Kidney glomerular epithelial cell (primary cell): ENCODE data around the gene ARHGAP8.
"Not testable (repeated sequence)": the region's sequence is repeated elsewhere in the genome, so short reads cannot be mapped to it uniquely, and the experiment has no call there.

ENCODE experiments used
- DNase-seq: peaks from one replicate; lab custom pipeline; 2025; lab: John Stamatoyannopoulos, UW

ARHGAP8 gene

DNA sequence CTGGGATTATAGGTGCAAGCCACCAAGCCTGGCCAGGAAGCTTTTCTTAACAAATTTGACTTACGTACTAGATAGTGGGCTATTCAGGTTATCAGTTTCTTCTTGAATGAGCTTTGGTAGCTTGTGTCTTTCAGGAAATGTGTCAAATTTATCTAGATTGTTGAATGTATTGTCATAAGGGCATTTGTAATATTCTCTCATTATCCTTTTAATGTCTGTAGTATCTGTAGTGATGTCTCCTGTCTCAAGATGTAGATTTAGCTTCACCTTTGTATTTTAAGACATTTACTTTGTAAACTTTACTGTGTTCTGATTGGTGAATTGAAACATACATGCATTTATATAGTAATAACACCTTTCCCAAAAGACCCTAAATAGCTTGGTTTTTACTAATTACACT lies 20.7 kb downstream of the ARHGAP8 start:
- no peak for DNase-seq

DNA sequence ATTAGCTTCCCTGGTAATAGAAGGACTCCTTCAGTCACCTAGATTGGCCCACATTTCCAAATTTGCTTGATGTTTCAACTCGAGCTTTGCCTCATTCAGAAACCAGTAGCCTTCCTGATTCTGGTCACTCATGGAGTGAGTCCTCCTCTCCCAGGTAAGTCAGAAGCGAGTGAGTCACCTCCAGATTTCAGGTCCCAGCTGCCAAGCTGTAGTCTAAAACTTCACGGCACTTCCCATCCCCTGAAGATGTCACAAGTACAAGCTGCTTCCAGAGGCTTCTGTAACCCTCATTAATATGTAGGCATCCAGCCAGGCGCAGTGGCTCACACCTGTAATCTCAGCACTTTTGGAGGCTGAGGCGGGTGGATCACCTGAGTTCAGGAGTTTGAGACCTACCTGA lies 23.5 kb downstream of the ARHGAP8 start:
- DNase-seq: no peak

DNA sequence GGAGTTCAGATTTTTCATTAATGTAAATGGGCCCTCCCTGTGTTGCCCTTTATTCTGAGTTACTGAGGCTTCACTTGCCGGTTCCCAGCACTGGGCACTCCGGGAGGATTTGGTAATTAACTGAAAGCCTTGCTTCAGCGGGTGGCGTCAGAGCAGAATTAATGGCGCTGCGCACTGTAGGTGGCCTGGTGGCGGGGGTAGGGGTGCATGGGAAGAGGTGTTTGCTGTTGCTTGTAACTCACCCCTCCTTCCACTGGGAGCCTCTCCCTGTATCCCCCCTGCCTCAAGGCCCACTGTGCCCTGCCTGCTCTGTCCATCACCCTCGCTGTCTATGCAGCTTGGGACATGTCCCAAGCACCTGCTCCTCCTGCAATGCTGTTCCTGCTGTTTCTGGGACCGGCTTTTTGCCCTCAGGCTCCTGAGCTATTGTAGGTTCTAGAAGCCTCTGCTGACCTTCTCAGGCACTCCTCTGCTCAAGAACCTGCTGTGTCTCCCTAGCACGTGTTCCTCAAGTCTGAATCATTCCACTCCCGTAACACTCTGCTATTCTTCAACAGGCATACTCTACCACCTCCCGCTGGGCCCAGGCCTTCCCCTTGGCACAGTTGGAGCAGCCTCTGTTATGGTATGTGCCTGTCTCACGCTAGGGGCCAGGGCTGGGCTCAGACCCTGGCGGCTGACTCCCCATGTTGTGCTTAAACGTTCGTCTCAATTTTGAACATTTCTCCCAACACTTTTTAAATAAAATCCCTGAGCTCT lies 24.4 kb downstream of the ARHGAP8 start:
- no peak for DNase-seq

DNA sequence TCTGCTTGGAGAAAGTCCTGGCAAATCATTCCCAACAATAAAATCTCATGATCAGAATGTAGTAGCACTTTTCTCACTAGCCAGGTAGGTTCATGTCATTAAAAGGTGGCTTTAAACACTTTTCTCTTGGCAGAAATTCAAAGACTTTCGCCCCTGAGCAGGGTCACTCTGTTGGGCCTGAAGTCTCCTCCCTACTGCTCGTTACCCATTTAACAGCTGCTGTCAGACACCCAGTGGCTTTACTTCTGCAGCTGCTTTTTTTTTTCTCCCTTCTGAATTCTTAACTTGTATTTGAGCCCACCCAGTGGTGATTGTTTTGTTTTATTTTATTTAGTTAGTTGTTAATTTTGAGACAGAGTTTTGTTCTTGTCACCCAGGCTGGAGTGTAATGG lies 25.0 kb downstream of the ARHGAP8 start:
- no peak for DNase-seq

DNA sequence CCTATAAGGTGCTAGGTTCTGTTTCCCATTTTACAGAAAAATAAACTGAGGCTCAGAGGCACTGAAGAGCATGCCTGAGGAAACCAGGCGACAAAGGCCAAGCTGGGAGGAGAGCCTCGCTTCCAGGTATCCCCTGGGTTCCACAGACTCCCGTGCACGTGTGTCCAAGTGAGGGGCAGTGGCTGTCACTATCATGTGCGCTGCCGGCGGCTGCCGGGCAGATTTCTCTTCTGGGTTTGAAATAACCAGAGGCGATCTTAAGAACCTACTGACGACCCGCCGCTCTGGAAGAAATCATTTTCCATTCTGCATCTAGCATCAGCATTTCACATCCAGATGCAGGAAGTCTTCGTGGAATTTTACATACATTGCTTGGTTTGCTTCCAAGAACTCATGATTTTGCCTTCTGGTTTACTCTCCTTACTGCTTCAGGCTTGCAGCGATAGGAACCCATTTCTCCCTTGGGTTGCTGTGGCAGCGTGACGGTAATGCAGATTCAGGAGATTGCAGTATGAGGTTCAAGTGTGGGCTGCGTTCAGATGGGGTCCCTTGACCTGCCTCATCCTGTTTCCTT lies 28.6 kb downstream of the ARHGAP8 start:
- no peak for DNase-seq

DNA sequence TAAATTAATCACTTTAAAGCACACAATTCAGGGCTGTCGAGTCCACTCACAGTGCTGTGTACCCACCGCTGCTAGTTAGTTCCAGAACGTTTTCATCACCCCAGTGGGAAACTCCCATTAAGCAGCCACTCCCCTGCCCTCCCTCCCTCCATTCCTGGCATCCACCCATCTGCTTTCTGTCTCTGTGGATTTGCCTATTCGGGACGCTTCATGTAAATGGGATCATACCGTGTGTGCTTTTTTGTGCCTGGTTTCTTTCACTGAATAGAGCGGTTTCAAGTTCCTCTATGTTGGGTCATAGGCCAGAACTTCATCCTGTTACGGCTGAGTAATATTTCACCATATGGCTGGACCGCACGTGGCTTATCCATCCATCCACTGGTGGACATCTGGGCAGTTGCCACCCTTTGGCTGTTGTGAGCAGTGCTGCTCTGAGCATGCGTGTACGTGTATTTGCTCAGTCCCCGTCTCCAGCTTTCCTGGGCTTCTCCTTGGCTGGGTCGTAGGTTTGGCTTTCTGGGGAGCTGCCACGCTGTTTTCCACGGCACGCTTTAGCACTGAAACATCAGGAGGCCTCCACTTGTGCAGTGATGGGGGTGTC lies 30.1 kb downstream of the ARHGAP8 start:
- no peak for DNase-seq

DNA sequence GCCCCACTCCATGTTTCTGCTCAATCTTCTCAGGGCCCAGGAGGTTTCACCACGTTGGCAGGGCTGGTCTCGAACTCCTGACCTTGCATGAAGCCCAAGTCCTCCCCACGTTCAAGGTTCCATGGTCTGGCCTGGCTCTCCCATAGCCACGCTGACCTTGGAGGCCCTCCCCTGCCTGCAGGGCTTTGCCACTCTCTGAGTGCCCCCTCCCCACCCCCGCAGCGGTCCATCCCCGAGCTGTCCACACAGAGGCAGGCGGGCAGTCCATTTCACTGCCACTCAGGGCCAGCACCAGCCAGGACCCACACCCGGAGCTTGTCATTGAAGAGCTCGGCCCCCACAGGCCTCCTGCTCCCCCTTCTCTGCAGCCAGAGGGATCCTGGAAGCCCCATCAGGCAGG lies 30.7 kb downstream of the ARHGAP8 start:
- DNase-seq: no peak

DNA sequence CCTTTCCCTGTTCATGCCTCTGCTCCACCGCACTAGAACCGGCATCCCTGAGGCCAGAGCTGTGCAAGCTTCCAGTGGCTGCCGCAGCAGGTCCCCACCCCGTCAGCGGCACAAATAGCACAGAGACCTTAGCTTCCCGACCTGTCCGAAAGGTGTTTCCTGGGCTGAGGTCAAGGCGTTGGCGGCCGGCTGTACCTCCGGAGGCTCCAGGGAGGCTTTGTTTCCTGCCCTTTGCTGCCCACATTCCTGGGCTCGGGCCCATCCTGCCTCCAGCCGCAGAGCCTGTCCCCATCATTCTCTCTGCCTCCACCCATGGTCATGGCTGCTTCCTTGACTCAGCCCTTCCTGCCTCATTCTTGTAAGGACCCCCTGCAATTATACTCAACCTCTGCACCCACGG lies 31.2 kb downstream of the ARHGAP8 start:
- DNase-seq: no peak

DNA sequence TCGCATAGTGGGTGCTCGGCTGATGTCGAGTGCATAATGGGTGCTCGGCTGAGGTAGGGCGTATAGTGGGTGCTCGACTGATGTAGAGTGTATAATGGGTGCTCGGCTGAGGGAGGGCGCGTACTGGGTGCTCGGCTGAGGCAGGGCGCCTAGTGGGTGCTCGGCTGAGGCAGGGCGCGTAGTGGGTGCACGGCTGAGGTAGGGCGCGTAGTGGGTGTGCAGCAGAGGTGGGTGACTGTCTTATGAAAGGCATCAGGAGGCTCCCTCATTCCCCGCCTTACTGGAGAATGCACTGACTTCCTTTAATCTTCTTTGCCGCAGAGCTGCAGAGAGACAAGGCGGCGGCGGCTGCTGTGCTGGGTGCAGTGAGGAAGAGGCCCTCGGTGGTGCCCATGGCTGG lies 33.8 kb downstream of the ARHGAP8 start:
- DNase-seq: no peak

DNA sequence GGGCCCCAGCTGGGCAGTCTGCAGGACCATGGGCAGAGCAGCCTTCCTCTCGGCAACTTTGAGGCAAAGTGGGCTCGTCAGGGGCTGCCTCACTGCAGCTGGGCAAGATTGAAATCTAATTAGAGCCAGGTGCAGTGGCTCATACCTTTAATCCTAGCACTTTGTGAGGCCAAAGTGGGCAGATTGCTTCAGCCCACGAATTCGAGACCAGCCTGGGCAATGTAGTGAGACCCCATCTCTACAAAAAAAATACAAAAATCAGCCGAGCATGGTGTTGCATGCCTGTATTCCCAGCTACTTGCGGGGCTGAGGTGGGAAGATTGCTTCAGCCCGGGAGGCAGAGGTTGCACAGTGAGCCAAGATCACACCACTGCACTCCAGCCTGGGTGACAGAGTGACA lies 34.2 kb downstream of the ARHGAP8 start:
- DNase-seq: no peak

DNA sequence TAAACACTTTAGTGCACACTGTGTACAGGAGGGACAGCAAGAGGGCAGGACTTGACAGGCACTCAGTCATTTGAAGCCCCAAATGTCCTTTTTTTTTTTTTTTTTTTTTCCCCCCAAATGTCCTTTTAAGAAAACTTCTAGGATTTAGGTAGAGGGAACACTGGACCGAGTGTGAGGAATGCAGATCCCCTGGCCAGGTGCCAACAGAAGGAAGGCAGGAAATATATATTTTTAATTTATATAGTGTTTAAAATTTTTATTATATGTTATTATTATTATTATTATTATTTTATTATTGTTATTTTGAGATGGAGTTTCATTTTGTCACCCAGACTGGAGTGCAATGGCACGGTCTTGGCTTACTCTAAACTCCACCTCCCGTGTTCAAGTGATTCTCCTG lies 35.5 kb downstream of the ARHGAP8 start:
- DNase-seq: no peak

DNA sequence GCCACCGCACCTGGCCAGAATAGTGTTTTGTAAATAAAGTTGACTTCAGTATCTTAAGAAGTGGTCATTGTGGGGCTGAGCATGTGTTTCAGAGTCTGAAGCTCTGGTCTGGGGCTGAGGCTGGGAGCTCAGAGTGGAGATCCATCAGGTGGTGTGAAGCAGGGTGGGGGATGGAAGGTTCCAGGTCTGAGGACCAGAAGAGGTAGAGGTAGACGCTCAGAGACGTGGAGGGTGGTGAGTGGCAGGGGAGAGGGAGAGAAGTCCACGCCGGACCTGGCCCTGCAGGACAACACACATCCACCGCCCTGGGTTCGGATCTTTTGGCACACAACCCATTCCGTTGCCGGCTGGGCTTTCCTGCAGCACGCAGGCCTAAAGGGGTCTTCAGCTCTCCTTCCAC lies 40.7 kb downstream of the ARHGAP8 start:
- DNase-seq: no peak

DNA sequence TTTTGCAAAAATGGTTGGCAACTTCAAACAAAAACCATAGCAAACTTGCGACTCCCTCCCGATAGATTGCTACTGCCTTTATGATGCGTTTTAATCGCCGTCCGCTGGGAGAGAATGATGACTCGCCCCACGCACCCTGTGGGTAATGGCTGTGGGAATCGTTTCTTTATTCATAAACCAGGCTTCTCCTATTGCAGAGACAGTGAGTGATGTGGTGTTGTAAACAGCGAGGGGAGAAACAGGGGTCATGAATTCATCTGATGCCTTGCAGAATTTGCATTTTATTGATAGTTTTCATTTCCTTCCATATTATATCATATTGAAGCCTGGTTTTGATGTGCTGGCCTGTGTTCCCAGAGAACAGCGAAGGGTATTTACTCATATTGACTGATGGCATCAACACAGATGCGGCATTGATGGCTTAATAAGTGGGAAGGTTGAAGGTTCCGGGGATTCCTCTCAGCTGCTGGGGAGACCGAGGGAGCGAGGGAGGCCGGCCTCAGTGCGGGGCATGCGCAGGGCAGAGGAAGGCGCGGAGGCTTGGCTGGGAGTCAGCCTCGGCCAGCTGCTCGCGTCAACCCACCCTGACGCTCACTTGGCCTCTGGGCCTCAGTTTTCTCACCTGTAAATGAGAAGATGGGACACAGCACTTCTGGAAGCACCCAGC lies 41.3 kb downstream of the ARHGAP8 start:
- no peak for DNase-seq

DNA sequence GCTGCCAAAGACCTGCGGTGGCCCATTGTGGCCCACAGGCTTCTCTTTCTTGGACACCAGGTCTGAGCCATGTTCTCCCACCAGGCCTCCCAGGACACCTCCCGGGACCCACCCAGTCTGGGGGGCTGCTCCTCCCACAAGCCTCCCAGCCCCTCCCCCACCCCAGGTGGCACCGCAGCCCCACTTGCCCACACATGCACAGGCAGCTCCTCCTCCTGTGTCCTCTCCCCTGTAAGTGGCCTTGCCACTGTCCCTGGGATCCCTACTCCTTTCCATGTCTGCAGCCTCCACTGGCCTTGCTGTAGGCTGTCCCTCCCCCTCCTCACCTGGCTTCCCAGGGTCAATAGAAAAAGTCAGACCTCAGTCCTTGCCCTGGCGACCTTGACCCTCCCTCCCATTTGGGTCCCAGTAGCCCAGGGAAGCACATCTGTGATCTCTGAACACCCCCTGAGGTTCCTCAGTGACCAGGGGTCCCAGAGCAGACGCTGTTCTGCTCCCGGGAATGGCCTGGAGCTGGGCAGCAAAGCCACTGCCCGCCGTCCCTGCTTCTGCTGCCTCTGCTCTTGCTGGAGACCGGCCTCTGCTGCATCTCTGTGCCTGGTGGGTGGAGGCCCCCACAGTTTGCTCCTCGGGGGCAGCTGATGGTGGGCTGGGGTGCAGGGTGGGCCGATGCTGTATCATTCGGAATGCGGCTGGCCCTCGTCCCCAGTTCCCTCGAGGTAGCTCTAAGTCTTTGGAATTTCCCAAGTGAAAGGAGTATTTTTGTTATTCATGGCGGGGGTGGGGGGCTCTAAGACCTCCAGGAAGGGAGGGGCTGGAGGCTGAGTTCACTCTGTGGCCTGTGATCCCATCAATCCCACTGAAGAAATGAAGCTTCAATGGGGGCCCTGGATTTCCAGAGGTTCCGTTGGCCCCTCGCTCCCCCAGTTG lies 43.6 kb downstream of the ARHGAP8 start:
- DNase-seq: no peak

DNA sequence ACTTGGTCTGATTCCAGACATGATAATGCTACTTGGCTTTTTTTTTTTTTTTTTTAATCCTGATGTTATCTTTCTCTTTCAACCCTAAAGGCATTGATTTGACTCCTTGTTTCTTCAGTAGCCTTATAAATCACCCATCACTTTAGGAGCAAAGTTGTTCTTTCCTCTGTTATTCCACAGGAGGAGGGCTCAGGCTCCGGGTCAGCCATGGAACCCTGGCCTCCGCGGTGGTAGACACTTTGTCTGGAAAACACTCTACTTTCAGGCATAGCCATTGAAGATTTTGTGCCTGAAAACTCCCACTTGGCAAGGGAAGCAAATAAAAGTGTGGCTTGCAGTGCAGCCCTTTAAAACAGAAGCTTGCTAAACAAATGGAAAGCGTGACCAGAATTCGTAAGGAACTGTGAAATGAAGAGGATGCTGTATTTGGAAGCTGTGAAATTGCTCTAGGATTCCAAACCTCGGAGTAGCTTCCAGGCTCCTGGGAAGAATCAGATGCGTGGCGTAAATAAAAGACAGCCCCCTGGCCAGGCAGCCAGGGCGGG lies 44.9 kb downstream of the ARHGAP8 start:
- no peak for DNase-seq

DNA sequence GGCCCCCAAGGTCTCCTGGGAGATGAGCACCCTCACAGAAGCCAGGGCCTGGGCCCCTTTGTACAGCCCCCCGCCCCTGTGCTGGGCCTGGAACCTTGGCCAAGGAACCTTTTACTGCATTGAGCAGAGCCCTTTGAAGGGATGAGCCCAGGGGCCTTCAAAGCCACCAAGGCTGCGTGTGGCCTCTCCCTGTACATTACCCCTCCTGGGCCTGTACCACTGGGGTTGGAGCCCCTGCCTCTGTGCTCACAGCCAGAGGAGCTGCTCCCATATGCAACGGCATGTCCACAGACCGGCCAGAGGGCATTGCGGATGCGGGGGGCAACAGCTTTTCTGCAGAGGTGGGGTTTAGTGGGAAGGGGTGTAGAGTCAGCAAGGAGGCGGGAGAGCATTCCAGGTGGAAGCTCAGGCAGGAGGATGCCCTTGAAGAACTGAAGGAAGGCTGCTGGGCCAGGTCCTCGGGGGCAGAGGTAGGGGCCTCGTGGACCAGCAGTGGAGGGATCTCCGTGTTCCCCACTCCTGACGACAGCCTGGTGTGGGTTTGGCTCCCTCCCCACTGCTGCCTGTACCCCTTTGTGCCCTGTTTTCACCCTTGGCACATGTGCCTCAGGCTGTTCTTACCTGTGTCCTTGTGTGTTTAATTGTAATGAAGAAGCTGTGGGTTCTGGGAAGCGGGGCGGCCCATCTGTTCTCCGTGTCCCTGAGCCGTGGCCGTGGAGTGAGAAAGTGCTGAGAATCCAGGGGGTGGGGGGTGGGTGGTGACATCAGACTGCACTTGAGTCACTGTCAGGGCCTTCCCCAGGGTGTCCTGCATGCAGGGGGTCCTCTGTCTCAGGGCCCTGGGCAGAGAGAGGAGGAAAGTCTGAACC lies 46.9 kb downstream of the ARHGAP8 start:
- DNase-seq: no peak

DNA sequence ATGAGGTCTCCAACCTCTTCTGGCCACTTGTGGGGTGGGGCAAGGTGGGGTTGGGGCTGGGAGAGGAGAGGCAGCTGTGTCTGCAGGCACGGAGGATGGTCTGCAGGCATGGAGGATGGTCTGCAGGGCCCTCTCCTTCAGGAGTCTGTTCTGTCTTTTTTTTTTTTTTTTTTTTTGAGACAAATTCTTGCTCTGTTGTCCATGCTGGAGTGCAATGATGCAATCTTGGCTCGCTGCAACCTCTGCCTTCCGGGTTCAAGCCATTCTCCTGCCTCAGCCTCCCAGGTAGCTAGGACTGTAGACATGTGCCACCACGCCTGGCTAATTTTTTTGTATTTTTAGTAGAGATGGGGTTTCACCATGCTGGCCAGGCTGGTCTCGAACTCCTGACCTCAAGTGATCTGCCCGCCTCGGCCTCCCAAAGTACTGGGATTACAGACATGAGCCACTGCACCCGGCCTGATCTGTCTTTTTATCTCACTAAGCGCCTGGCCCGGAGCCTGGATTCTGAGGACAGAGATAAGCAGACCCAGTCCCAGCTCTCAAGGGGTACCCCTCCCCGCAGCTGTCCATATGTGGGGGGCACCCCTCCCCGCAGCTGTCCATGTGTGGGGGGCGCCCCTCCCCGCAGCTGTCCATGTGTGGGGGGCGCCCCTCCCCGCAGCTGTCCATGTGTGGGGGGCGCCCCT lies 47.7 kb downstream of the ARHGAP8 start:
- DNase-seq: not testable (repeated sequence)

DNA sequence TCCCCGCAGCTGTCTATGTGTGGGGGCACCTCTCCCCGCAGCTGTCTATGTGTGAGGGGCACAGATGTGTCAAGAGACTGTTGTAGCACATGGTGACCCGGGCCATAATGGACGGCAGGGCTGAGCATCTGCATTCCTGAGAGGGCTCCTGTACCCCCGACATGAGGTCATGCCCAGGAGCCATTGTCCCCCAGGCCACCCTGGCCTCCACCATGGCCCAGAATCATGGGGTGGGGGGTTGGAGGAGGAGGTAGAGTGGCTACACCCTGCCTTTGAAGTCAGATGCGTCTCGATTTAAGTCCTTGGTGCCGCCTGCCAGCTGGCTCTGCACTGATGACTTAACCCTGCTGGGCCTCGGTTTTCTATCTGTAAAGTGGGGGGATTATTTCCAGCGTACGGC lies 49.1 kb downstream of the ARHGAP8 start:
- no peak for DNase-seq

DNA sequence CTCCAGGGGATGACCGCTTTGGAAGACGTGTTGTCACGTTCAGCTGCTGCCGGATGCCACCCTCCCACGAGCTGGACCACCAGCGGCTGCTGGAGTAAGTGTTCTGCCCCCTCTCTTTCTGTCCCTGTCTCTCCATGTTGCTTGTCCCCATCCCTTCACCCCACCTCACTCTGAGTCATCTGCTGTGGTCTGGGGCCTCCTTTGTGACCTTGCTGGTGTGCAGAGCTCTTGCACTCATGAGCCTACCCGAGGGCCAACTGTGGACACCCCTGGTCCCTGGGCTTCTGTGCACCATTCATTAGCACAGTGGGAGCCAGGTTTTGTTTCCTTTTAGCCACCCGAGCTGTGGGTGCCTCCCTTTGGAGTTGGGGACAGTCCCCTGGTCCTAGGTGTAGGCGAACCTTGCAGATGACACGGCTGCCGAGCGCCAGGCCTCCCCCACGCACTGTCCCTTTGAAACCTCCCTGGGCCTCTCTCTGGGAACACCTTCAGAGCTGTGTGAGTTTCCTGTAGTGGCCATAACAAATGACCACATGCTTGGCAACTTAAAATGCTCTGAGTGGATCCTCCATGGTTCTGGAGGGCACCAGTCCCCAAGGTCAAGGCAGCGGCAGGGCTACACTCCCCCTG lies 49.8 kb downstream of the ARHGAP8 start:
- DNase-seq: no peak

DNA sequence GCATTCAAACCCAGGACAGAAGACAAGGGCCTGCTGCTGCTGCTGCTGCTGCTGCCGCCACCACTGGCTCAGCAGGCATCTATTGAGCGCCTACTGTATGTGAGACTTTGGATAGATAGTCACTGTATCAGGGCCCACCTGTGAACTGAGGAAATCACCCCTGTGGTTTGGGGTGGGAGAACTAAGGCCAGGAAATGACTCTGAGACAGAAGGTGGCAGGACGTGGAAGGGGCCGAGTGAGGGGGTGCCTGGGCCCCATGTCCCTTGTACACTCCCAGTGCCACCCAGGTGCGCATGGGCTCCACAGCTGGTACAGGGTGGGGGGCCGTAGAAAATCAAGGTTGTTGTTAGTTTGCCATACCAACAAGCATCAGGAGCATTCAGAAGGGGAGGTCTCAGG lies 50.6 kb downstream of the ARHGAP8 start:
- DNase-seq: no peak
